ENCODE data around the gene NIT2.

DNA sequence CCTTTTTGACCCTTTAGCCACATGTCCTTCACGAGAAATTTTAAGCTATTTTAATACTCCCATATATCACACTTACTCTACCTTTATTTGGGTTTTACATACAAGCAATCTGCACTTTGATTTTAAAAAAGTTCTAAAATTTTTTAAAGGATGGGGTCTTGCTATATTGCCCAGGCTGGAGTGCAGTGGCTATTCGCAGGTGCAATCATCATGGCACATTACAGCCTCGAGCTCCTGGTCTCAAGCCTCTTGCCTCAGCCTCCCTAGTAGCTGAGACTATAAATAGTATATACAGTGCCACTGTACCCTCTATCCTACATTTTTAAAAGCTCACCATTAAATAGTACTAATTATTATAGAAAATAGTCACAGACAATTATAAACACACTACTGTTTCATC is 29.9 kb downstream of the NIT2 start:
- TF ChIP-seq, protein P1, sequence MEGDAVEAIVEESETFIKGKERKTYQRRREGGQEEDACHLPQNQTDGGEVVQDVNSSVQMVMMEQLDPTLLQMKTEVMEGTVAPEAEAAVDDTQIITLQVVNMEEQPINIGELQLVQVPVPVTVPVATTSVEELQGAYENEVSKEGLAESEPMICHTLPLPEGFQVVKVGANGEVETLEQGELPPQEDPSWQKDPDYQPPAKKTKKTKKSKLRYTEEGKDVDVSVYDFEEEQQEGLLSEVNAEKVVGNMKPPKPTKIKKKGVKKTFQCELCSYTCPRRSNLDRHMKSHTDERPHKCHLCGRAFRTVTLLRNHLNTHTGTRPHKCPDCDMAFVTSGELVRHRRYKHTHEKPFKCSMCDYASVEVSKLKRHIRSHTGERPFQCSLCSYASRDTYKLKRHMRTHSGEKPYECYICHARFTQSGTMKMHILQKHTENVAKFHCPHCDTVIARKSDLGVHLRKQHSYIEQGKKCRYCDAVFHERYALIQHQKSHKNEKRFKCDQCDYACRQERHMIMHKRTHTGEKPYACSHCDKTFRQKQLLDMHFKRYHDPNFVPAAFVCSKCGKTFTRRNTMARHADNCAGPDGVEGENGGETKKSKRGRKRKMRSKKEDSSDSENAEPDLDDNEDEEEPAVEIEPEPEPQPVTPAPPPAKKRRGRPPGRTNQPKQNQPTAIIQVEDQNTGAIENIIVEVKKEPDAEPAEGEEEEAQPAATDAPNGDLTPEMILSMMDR (IDR thresholded peaks at IDR 0.05; ENCODE audit: low read length) = no peak
- TF ChIP-seq EZH2 (IDR thresholded peaks at IDR 0.05; ENCODE audit: borderline replicate concordance, low read length) = no peak

Data from OCI-LY1 (cell line).